NCI-H1105 (cell line): Measurements from ENCODE around the gene PRDX5.

Source experiments
- DNase-seq: peaks from one replicate; lab custom pipeline; 2025; lab: John Stamatoyannopoulos, UW

The PRDX5 gene

GRCh38 chr11:64362339-64362738 lies 44.4 kb downstream of the PRDX5 start:
- no peak for DNase-seq

DNA sequence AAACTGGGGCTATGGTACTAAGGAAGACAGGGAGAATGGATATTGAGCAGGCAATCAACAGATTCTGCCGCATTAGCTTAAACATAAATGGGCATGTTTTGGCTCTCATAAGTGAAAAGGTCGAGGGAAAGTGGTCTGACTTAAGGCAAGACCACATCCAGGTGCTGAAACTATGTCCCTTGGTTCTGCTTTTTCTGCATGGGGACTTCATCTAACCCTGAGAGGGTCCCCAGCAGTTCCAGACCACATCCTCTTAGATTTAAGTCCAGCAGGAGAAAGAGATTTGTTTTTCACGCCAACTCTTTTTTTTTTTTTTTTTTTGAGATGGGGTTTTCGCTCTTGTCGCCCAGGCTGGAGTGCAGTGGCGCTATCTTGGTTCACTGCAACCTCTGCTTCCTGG lies 46.5 kb downstream of the PRDX5 start:
- no peak for DNase-seq

DNA sequence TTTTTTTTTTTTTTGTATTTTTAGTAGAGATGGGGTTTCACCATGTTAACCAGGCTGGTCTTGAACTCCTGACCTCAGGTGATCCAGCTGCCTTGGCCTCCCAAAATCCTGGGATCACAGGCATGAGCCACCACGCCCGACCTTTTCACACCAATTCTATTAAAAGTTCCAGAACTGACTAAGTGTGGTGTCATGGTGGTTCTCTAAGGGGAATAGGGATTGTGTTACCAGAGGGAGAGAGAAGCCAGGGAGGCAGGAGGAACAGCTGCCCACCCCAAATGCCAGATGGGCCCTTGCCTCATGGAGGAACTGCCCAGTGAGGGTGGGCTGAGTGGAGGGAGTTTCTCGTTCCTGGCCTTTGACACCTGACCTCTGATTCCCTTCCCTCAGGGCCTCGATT lies 47.0 kb downstream of the PRDX5 start:
- DNase-seq, result no peak

- DNase-seq, result no peak
Measured at GRCh38 chr11:64366751-64367150, 48.8 kb downstream of the PRDX5 start.

DNA sequence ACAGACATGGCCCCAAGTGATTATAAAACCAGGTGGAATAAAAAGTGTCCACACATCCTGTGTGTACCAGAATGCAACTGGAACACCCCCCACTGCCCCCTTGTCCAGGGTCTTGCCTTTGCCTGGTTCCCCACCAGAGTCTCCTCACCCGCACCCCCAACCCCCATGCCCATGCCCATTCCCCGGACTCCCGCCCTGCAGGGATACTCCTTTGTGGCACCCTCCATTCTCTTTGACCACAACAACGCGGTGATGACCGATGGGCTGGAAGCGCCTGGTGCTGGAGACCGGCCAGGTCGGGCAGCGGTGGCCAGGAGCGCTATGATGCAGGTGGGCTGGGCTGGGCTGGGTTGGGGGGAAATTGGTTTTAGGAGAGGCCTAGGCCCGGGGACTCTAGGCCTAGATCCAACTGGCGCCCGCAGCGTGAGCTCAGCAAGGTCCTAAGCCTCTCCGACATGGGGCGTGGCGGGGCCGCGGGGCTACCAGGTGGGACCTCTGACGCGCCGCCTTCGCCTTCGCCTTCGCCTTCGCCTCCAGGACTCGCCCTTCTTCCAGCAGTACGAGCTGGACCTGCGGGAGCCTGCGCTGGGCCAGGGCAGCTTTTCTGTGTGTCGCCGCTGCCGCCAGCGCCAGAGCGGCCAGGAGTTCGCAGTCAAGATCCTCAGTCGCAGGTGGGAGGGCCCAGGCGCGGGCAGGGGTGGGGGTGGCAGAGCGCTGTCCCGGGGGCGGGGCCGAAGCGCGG lies 50.2 kb downstream of the PRDX5 start:
- DNase-seq, result no peak

DNA sequence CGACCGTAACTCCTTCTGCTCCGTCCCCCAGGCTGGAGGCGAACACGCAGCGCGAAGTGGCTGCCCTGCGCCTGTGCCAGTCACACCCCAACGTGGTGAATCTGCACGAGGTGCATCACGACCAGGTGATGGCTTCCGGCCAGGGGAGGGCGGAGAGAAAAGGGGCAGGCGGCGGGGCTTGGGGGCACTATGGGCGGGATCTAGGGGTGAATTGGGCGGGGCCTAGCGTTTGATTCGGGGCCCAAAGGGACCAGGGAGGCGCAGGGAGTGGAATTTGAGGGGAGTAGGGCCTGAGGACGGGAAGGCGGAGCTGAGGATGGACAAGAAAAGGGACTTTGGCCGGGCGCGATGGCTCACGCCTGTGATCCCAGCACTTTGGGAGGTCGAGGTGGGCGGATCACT lies 50.8 kb downstream of the PRDX5 start:
- no peak for DNase-seq

GRCh38 chr11:64369440-64370421 lies 51.8 kb downstream of the PRDX5 start:
- no peak for DNase-seq

- no peak for DNase-seq
Measured at GRCh38 chr11:64371201-64371600, 53.3 kb downstream of the PRDX5 start.
